Fibroblast of skin of right quadriceps (primary cell): ENCODE measurements around the gene DMRTC1.
"Not testable (repeated sequence)": the region's sequence is repeated elsewhere in the genome, so short reads cannot be mapped to it uniquely, and the experiment has no call there.

Experiments
- DNase-seq: peaks from one replicate; pipeline ENCODE4 v3.0.0-alpha.2; 2013

The DMRTC1 gene, protein sequence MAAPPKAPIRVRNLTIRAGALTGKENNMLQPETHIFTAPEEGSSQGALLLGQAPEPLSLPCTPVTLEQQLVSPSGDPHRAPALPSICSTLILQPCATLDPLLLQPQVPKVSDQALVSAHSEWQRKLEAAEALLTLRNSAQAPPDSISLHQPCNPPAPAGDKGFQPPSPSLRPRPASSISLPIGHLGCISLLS

GRCh38 chrX:72943819-72944169, at the start of gene DMRTC1:
TSS of gene DMRTC1 (minus strand) at chrX:72943837. CDS start at chrX:72875694, 68,143 bp downstream.
- not testable (repeated sequence) for DNase-seq

- not testable (repeated sequence) for DNase-seq
These were observed 37.3 kb upstream of the DMRTC1 start for GRCh38 chrX:72980894-72981469.

- DNase-seq, result not testable (repeated sequence)
These were observed 31.2 kb upstream of the DMRTC1 start for GRCh38 chrX:72974885-72975284.

GRCh38 chrX:72971859-72972258, 28.2 kb upstream of the DMRTC1 start:
- DNase-seq, result not testable (repeated sequence)

DNA sequence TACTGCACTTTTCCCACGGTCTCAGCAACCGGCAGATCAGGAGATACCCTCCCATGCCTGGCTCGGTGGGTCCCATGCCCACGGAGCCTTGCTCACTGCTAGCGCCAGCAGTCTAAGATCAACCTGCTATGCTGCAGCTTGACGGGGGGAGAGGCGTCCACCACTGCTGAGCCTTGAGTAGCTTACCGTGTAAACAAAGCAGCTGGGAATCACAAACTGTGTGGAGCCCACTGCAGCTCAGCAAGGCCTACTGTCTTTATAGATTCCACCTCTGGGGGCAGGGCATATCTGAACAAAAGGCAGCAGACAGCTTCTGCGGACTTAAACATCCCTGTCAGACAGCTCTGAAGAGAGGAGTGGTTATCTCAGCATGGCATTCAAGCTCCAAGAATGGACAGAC, 16.3 kb upstream of the DMRTC1 start:
- not testable (repeated sequence) for DNase-seq

GRCh38 chrX:72943035-72943818, 410 bp downstream of the DMRTC1 start:
- DNase-seq, result not testable (repeated sequence)

DNA sequence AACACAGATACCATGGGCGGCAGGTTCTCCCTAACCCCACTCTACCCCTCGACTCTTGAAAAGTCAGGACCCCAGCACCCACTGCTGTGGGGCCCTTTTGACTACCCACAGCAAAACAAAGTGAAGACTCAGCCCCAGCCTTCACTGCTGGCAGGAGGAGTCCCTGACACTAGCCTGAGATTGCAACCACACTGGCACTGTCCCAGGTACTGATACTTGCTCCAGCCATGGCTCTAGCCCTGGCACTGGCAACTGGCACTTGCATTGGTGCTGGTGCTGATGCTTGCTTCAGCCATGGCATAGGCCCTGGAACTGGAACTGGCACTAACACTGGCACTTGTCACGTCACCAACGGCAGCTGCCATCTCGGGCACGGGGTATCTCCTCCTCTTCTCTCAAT, 1.4 kb downstream of the DMRTC1 start:
- not testable (repeated sequence) for DNase-seq

DNA sequence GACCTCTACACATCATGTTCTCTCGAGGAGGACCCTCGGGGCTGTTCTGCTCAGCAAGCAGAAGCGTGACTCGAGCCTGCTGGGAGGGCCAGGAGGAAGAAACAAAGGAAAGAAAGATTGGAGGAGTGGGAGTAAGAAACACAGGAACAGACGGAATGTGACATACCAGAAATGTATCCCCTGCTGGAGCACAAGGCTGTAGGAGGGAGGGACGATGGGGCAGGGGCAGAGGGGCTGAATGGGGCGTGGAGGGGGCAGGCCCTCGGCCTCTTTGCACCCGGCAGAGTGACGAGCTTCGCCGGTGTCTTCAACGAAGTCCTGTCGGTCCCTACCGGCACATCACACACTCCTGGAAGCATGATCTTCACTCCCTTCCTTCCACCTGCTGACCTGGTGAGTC, 5.7 kb downstream of the DMRTC1 start, which contains the start of gene FAM236A:
TSS of gene FAM236A (plus strand) at position 301 of the 400 bp plus-strand sequence. CDS start at position 358, 57 bp downstream.
- DNase-seq, result not testable (repeated sequence)

DNA sequence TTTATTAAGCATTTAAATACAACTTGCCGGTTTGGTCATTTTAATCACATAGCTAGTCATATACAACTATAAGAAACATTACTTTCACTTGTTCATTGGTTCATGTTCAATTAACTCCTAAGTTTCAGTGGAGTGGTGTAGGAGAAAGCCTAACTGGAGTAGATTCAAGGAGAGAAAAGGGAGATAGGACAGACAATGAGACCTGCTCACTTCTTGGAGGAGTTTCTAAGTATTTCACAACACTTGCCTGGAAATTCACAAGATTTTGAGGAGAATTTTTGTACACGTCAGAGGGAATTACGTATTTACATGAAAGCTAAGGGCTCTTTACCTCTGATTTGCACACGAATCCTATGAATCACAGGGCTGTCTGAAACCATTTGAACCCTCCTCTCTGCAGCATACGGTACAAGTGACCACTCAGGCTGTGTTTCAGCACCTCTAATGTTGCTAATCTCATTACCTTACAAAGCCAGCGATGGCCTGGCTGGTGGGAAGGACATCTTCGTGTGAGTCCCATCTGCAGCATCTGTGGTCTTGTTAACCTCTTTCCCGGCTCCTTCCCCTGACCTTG, 6.7 kb downstream of the DMRTC1 start:
- not testable (repeated sequence) for DNase-seq

GRCh38 chrX:72936455-72936854, 7.2 kb downstream of the DMRTC1 start:
- not testable (repeated sequence) for DNase-seq

DNA sequence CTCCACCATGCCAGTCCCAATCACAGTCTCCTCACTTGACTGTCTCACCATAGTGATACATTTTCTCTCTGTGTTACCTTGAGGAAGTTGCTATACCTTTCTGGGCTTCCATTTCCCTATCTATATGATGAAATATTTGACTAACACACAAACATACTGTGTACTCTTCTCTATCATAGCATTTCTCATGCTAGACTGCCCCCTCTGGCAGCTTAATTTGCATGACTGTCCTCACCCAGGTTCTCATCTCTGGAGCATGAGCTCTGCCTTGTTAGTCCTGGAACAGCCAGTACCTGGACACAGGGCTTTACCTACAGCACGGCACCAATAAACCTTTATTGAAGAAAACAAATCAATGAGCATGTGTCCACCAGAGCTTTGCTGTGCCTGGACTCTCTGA, 11.4 kb downstream of the DMRTC1 start:
- not testable (repeated sequence) for DNase-seq

- not testable (repeated sequence) for DNase-seq
These were observed 27.5 kb downstream of the DMRTC1 start for GRCh38 chrX:72916096-72916495.

- DNase-seq, result not testable (repeated sequence)
These were observed 31.3 kb downstream of the DMRTC1 start, which contains the start of gene FAM236C for GRCh38 chrX:72912315-72912714. TSS of gene FAM236C (plus strand) at chrX:72912615. CDS start at chrX:72912715, 100 bp downstream.

DNA sequence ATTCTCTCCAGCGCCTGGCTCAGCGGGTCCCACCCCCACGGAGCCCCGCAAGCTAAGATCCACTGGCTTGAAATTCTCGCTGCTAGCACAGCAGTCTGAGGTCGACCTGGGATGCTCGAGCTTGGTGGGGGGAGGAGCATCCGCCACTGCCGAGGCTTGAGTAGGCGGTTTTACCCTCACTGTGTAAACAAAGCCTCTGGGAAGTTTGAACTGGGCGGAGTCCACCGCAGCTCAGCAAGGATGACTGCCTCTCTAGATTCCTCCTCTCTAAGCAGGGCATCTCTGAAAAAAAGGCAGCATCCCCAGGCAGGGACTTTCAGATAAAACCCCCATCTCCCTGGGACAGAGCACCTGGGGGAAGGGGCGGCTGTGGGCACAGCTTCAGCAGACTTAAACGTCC, 53.9 kb downstream of the DMRTC1 start:
- DNase-seq, result not testable (repeated sequence)

DNA sequence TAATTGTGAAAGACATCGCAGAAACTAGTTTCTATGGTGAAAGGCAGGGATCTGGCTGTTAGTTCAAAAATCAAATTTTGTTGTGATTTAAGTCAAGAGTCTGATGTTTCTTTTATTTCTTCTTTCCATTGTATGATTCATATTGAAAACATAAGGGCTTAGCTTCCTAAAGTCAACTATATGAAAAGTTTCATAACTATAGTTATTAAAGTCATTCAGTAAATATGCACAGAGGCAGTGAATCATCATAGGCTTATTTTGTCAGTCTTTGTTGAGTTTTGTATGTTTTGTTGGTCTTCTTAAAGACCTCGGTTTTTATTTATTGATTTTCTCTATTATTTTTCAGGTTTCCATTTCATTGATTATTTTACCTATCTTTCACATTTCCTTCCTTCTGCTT, 60.7 kb downstream of the DMRTC1 start:
- not testable (repeated sequence) for DNase-seq

DNA sequence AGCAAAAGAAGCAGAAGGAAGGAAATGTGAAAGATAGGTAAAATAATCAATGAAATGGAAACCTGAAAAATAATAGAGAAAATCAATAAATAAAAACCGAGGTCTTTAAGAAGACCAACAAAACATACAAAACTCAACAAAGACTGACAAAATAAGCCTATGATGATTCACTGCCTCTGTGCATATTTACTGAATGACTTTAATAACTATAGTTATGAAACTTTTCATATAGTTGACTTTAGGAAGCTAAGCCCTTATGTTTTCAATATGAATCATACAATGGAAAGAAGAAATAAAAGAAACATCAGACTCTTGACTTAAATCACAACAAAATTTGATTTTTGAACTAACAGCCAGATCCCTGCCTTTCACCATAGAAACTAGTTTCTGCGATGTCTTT, 106.1 kb downstream of the DMRTC1 start:
- not testable (repeated sequence) for DNase-seq

- not testable (repeated sequence) for DNase-seq
These were observed 112.9 kb downstream of the DMRTC1 start for GRCh38 chrX:72830701-72831100.
